HFF-Myc (cell line): ENCODE results near the gene DUS1L.

ENCODE experiments used
- DNase-seq: peaks from one replicate; pipeline ENCODE4 v3.0.0-alpha.2; 2011; ENCODE audit warnings: low read depth; ENCODE audit errors: extremely low read depth
- H3K4me3 ChIP-seq: replicated peaks from 2 replicates; pipeline ENCODE4 v1.5.1; 2011; ENCODE audit warnings: low read depth, mild to moderate bottlenecking, control low read depth, low read length
- CTCF ChIP-seq: IDR thresholded peaks from 2 replicates; pipeline ENCODE4 v1.5.1; 2012; ENCODE audit warnings: mild to moderate bottlenecking, low read depth, low read length, control low read depth; ENCODE audit errors: missing control alignments

Gene DUS1L

GRCh38 chr17:82091264-82092066, 25.9 kb upstream of the DUS1L start:
- DNase-seq, result no peak
- TF ChIP-seq CTCF, result no peak
- no peak overlapping the region for H3K4me3 ChIP-seq

- H3K4me3 ChIP-seq, result no peak overlapping the region
- no peak for DNase-seq
- TF ChIP-seq CTCF, result no peak
Observed at GRCh38 chr17:82090549-82091263, 25.1 kb upstream of the DUS1L start.

GRCh38 chr17:82089723-82090548, 24.3 kb upstream of the DUS1L start:
- H3K4me3 ChIP-seq, result no peak overlapping the region
- TF ChIP-seq CTCF, result no peak
- DNase-seq, result no peak

DNA sequence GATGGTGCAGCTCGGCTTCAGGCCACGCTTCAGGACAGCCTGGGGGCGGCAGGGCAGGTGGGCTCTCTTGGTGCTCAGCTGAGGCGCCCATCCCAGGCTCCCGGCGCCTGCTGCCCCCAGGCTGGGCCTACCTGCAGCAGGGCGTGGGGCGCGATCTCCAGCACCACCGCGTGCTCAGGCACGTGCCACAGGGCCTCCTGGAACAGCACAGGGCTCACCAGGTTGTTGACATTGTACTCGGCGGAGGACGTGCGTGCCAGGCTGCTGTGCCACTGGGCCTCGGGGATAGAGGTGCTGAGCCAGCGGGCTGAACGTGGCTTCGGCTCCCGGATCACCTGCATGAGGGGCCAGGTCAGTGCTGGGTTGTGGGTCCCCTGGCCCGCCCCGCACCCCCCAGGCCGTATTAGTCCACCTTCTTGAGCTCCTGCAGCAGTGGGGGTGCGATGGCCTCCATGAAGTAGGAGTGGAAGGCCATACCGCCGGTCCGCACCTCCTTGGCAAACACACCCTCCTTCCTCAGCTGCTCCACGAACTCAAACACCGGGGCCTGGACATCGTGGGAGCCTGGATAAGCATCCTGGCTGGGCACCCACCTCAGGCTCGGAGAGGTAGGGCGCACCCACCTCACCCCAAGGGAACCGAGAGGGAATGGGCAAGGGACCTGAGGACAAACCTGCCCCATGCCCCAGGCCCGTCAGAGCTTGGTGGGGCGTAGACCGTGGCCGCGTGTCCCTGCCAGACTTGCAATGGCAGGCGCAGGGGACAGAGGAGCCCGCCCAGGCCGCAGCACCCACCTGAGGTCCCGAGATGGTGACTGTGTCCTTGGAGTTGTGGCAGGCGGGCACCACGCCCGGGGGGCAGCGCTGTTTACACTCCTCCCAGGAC, 23.5 kb upstream of the DUS1L start:
- no peak for DNase-seq
- TF ChIP-seq CTCF, result no peak
- H3K4me3 ChIP-seq, result no peak overlapping the region

DNA sequence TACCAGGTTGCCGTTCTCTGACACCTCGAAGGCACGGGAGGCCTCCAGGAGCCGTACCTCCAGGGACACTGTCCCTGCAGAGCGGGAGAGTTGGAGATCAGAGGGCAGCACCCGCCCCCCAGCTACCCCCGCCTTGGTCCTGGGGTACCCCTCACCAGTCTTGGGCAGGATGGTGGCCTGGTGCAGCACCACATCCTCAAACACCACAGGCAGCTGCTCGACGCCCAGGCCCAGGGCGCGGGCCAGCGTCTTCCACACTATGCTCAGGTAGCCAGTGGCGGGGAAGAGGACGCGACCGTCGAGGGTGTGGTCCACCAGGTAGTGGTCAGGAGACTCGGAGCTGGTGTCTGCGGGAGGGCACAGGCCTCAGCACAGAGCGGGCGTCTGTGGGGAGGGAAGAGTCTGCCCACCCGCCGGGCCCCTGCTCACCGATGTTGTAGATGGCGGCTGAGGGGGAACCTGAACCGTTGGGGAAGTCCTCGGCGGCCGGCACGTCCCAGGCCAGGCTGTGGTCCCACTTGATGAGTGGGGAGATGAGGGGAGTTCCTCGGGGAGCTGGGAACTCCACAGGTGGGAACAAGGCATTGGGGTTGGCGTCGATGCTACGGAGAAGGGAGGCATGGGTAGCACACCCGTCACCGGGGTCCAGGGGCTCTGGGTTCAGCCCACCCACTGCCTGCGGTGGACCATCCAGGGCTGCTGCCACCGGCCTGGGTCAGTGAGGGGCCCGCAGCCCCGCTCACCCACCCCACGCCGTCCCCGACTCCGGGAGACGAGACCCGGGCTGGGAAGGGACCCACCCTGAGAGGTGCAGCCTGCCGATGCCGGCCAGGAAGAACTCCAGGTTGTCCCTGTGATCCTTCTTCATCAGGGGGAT, 22.6 kb upstream of the DUS1L start:
- DNase-seq, result no peak
- no peak overlapping the region for H3K4me3 ChIP-seq
- TF ChIP-seq CTCF, result no peak
